Occipital lobe (tissue), 2 donors: Measurements from ENCODE around the gene ULK2. TPM values are rescaled to one million over a fixed set of nuclear protein-coding genes. Genes with fewer than 3 reads are reported as not detected.
"Not testable (repeated sequence)": the region's sequence is repeated elsewhere in the genome, so short reads cannot be mapped to it uniquely, and the experiment has no call there.

Experiments used
- DNase-seq: peaks from one replicate; lab custom pipeline; 2025; lab: John Stamatoyannopoulos, UW
- total RNA-seq: library from RNA; depleted of rRNA; stranded (reverse); fragments of >200 nt; gene quantifications from one replicate; pipeline ENCODE4 v1.2.3, GENCODE V29; 2014

ULK2 gene
- total RNA-seq, 1 donor from 2014 or later = 212 TPM

- DNase-seq = peak; percentile 61
Observed at GRCh38 chr17:19867079-19867328, 732 bp downstream of the ULK2 start.

GRCh38 chr17:19865021-19865420, 2.7 kb downstream of the ULK2 start:
- no peak for DNase-seq

- DNase-seq = not testable (repeated sequence)
Observed at GRCh38 chr17:19860647-19861177, 7.0 kb downstream of the ULK2 start.

- no peak for DNase-seq
Observed at GRCh38 chr17:19857640-19858039, 10.1 kb downstream of the ULK2 start.

GRCh38 chr17:19833914-19834313, 33.8 kb downstream of the ULK2 start:
- no peak for DNase-seq

- no peak for DNase-seq
Observed at GRCh38 chr17:19830061-19830460, 37.7 kb downstream of the ULK2 start.

GRCh38 chr17:19812407-19812806, 55.3 kb downstream of the ULK2 start:
- peak; percentile 21 for DNase-seq

- no peak for DNase-seq
Observed at GRCh38 chr17:19805006-19805405, 62.7 kb downstream of the ULK2 start.

- DNase-seq = no peak
Observed at GRCh38 chr17:19800571-19800970, 67.2 kb downstream of the ULK2 start.

- DNase-seq = no peak
Observed at GRCh38 chr17:19799796-19800195, 67.9 kb downstream of the ULK2 start.

GRCh38 chr17:19796457-19796856, 71.3 kb downstream of the ULK2 start:
- no peak for DNase-seq

- no peak for DNase-seq
Observed at GRCh38 chr17:19791918-19792550, 75.7 kb downstream of the ULK2 start.

- DNase-seq = no peak
Observed at GRCh38 chr17:19787733-19788357, 79.9 kb downstream of the ULK2 start.

- DNase-seq = no peak
Observed at GRCh38 chr17:19785854-19786253, 81.9 kb downstream of the ULK2 start.

GRCh38 chr17:19781488-19782458, 86.0 kb downstream of the ULK2 start:
- DNase-seq = no peak

GRCh38 chr17:19780846-19781245, 86.9 kb downstream of the ULK2 start:
- DNase-seq = no peak

- DNase-seq = no peak
Observed at GRCh38 chr17:19773534-19773933, 94.2 kb downstream of the ULK2 start.

- no peak for DNase-seq
Observed at GRCh38 chr17:19771971-19772630, 95.6 kb downstream of the ULK2 start.

GRCh38 chr17:19770985-19771735, 96.6 kb downstream of the ULK2 start:
- no peak for DNase-seq

GRCh38 chr17:19769946-19770652, 97.6 kb downstream of the ULK2 start:
- DNase-seq = no peak
